T-helper 9 cell (primary cell): ENCODE measurements around the gene OR1L4.

Source experiments
- DNase-seq: peaks from one replicate; pipeline ENCODE4 v3.0.0-alpha.2; 2020
- total RNA-seq, 2 donors: gene quantifications; one replicate each; lab custom pipeline; 2026; lab: John Stamatoyannopoulos, UW

OR1L4 gene, protein sequence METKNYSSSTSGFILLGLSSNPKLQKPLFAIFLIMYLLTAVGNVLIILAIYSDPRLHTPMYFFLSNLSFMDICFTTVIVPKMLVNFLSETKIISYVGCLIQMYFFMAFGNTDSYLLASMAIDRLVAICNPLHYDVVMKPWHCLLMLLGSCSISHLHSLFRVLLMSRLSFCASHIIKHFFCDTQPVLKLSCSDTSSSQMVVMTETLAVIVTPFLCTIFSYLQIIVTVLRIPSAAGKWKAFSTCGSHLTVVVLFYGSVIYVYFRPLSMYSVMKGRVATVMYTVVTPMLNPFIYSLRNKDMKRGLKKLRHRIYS
- 0 reads per million in 2 donors for total RNA-seq

GRCh38 chr9:122723690-122724089 is at the start of gene OR1L4:
Gene OR1L4 (plus strand): TSS chr9:122723990. CDS start chr9:122723990, 0 bp downstream.
- DNase-seq = no peak

GRCh38 chr9:122684851-122685250 is 38.9 kb upstream of the OR1L4 start:
- DNase-seq = no peak

- no peak for DNase-seq
Observed at GRCh38 chr9:122695696-122696095, 28.1 kb upstream of the OR1L4 start.

- DNase-seq = no peak
Observed at GRCh38 chr9:122718038-122718437, 5.8 kb upstream of the OR1L4 start.

DNA sequence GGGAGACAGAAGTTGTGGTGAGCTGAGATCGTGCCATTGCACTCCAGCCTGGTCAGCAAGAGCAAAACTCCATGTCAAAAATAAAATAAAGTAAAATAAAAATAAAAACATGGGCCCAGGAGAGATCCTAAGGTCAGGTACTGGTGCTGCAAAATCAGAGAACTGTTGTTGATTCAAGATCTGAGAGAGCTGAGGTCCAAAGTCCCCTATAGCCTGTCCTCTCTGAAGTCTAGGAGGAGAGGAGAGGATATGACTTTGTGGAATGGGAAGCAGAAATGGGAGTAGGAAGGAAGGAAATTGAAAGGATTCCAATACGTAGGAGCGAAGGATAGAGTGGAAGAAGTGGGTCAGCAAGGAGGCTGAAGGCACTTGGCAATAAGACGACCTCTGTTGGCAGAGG is 4.6 kb upstream of the OR1L4 start:
- no peak for DNase-seq

- DNase-seq = no peak
Observed at GRCh38 chr9:122742003-122742402, 18.2 kb downstream of the OR1L4 start, which contains the start of gene OR1L6. Gene OR1L6 (plus strand): TSS chr9:122742303. CDS start chr9:122749848, 7,545 bp downstream.

GRCh38 chr9:122754825-122755224 is 31.0 kb downstream of the OR1L4 start:
- no peak for DNase-seq

DNA sequence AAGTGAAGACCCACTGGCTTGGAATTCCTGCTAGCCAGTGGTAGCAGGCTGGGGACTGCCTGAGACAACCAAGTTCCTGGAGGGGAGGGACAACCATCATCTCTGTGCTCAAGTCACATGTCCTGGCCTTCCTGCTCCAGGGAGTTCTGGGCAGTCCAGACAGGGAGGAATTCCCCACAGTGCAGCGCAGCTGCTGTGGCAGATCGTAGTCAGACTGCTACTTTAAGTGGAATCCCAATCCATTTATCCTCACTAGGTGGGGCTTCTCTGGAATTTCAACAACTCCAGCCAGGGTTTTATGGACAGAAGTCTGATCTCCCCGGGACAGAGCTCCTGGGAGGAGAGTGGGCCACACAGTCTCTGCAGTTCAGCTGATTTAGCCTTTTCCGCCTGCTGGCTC is 44.0 kb downstream of the OR1L4 start:
- DNase-seq = no peak
